Esophagus muscularis mucosa (tissue), 4 donors: ENCODE results near the gene JARID2. TPM values are rescaled to one million over a fixed set of nuclear protein-coding genes. Genes with fewer than 3 reads are reported as not detected.

Experiments used
- DNase-seq: peaks from one replicate; pipeline ENCODE4 v3.0.0-alpha.2; 2017; ENCODE audit errors: extremely low spot score
- H3K27ac ChIP-seq, 4 donors: fragments of 200-600 bp; sonication (generic); replicated peaks in 1 of 4; 1 replicate in 3 of 4; 2 replicates in 1 of 4; pipeline ENCODE4 v1.5.1; 2016 to 2019; ENCODE audit warnings: mild to moderate bottlenecking in 1 of 4
- H3K27me3 ChIP-seq, 4 donors: fragments of 200-600 bp; sonication (generic); one replicate each; pipeline versions ENCODE4 v1.5.1 to v1.6.0; 2016 to 2019
- H3K36me3 ChIP-seq, 4 donors: fragments of 200-600 bp; sonication (generic); one replicate each; pipeline ENCODE4 v1.5.1; 2016 to 2019
- H3K4me1 ChIP-seq, 4 donors: fragments of 200-600 bp; sonication (generic); one replicate each; pipeline ENCODE4 v1.5.1; 2016 to 2019
- H3K4me3 ChIP-seq, 4 donors: fragments of 200-600 bp; sonication (generic); 1 replicate in 2 of 4; 2 replicates in 2 of 4; pipeline ENCODE4 v1.5.1; 2016 to 2019; ENCODE audit warnings: mild to moderate bottlenecking in 4 of 4, moderate library complexity in 1 of 4
- H3K9me3 ChIP-seq, 4 donors: fragments of 200-600 bp; sonication (generic); 1 replicate in 3 of 4; 2 replicates in 1 of 4; pipeline ENCODE4 v1.5.1; 2016 to 2019
- CTCF ChIP-seq, 3 experiments: fragments of 200-600 bp in 2 of 3; fragments of 450-650 bp in 1 of 3; sonication (generic) in 2 of 3; IDR thresholded peaks; one replicate each; pipeline ENCODE4 v1.5.1; 2017 to 2019; ENCODE audit warnings: antibody characterized with exemption in 3 of 3, mild to moderate bottlenecking in 2 of 3, moderate library complexity in 1 of 3
- EP300 ChIP-seq: sonication (generic); formaldehyde crosslinking; IDR thresholded peaks from one replicate; pipeline ENCODE4 v1.6.1; 2017; ENCODE audit warnings: antibody characterized with exemption
- POLR2A ChIP-seq: fragments of 450-650 bp; IDR thresholded peaks from one replicate; pipeline ENCODE4 v1.6.1; 2017; ENCODE audit warnings: antibody characterized with exemption, moderate library complexity, mild to moderate bottlenecking, low read depth
- POLR2AphosphoS5 ChIP-seq, 2 donors: sonication (generic); formaldehyde crosslinking; IDR thresholded peaks; one replicate each; pipeline ENCODE4 v1.6.1; 2017; ENCODE audit warnings: antibody characterized with exemption in 2 of 2
- WGBS: methylation state at CpG from one replicate; pipeline ENCODE4 v1.1.5; 2018; 5-methylcytosine and 5-hydroxymethylcytosine counted together
- intact Hi-C: fragments of 100-400 bp; cut with DNase I; formaldehyde crosslinking; loops from one replicate; pipeline ENCODE4 v1.15.1; 2023
- total RNA-seq, 4 donors: library from RNA; depleted of rRNA; stranded (reverse); fragments of >200 nt; gene quantifications; one replicate each; pipeline versions ENCODE4 v1.1.0 to v1.2.1, GENCODE V29; 2016

The JARID2 gene
- total RNA-seq, 4 donors from 2014 or later, result 5.8 to 10.4 (median 8.1) TPM

DNA sequence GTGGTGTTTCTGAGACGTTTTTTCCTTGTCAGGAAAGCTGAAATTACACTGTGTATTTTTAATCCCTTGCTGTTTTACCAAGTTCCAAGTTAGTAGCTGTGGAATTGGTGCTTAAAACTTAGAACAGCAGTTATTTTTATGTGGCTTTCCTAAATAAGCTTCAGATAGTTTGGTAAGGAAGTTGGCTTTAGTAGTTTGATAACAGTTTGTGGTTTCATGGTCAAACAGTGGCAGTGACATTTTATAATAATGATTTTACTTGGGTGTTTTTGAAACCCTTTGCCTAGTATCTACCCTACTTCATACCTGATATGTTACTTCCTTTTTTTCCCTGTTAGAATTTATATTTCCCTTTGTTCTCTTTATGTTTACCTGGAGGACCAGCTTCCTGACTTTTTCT lies 164.9 kb downstream of the JARID2 start:
- H3K4me1 ChIP-seq, result peaks cover 16 to 18% (median 17%) of the 10 kb centered on the region in 4 donors
- H3K36me3 ChIP-seq, result no peaks in the 10 kb centered on the region
- H3K9me3 ChIP-seq, result no peaks in the 10 kb centered on the region
- H3K4me3 ChIP-seq, result no peak overlapping the region
- intact Hi-C loops, result no loop called here
- no peak overlapping the region for H3K27ac ChIP-seq
- TF ChIP-seq CTCF (IDR thresholded peaks at IDR 0.05) (no peak), POLR2A (no peak), POLR2AphosphoS5 (IDR thresholded peaks at IDR 0.05) (no peak), EP300 (no peak)
- no peak for DNase-seq
- 81% methylated on average over 1 of the region's 1 CpG for WGBS
- H3K27me3 ChIP-seq, result no peaks in the 10 kb centered on the region

DNA sequence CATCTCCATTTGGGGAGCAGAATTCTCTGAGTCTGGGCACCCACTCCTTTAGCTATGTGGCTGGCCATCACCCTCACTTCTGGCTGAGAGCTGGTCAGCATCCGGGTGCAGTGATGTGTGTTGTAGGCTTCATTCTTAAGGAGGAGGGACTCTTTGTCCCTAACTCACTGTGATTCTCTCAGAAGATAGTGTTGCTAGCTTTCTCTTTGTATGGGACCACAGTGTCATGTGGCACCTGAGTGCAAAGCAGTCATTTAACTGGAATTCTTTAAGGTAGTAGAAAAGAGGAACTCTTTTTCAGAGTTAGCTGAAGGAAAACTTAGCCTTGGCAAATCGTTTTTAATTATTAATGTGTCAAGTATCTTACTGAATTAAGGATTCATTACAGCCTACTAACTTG lies 165.9 kb downstream of the JARID2 start:
- Histone ChIP-seq H3K27me3 (no peaks in the 10 kb centered on the region), H3K4me1 (peaks cover 16 to 18% (median 17%) of the 10 kb centered on the region in 4 donors), H3K4me3 (no peak overlapping the region), H3K27ac (no peak overlapping the region), H3K36me3 (no peaks in the 10 kb centered on the region), H3K9me3 (no peaks in the 10 kb centered on the region)
- TF ChIP-seq EP300 (no peak), CTCF (IDR thresholded peaks at IDR 0.05) (no peak), POLR2AphosphoS5 (IDR thresholded peaks at IDR 0.05) (no peak), POLR2A (no peak)
- intact Hi-C loops, result no loop called here
- WGBS, result 70% methylated on average over 2 of the region's 2 CpGs
- no peak for DNase-seq

- H3K4me3 ChIP-seq, result no peak overlapping the region
- DNase-seq, result no peak
- H3K27ac ChIP-seq, result no peak overlapping the region
- TF ChIP-seq POLR2AphosphoS5 (IDR thresholded peaks at IDR 0.05), result no peak
- no peak for TF ChIP-seq CTCF (IDR thresholded peaks at IDR 0.05)
- no peak for TF ChIP-seq POLR2A
- no peak for TF ChIP-seq EP300
- peaks cover 16 to 18% (median 17%) of the 10 kb centered on the region in 4 donors for H3K4me1 ChIP-seq
- H3K27me3 ChIP-seq, result no peaks in the 10 kb centered on the region
- no peaks in the 10 kb centered on the region for H3K9me3 ChIP-seq
- WGBS, result 96% methylated on average over 9 of the region's 9 CpGs
- intact Hi-C loops, result no loop called here
- H3K36me3 ChIP-seq, result no peaks in the 10 kb centered on the region
Observed at GRCh38 chr6:15412767-15413166, 166.9 kb downstream of the JARID2 start.

GRCh38 chr6:15413466-15414234 lies 167.8 kb downstream of the JARID2 start:
- peaks cover 0 to 4% (median 0%) of the 10 kb centered on the region in 4 donors for H3K9me3 ChIP-seq
- H3K4me1 ChIP-seq, result peaks cover 10 to 17% (median 16%) of the 10 kb centered on the region in 4 donors
- 54% methylated on average over 6 of the region's 6 CpGs for WGBS
- no peak for DNase-seq
- no peaks in the 10 kb centered on the region for H3K36me3 ChIP-seq
- intact Hi-C loops, result no loop called here
- TF ChIP-seq POLR2A (no peak), CTCF (IDR thresholded peaks at IDR 0.05) (no peak), EP300 (no peak), POLR2AphosphoS5 (IDR thresholded peaks at IDR 0.05) (no peak)
- no peak overlapping the region for H3K4me3 ChIP-seq
- no peak overlapping the region for H3K27ac ChIP-seq
- H3K27me3 ChIP-seq, result no peaks in the 10 kb centered on the region
